ENCODE measurements around the gene SIRT1.
"Not testable (repeated sequence)": the region's sequence is repeated elsewhere in the genome, so short reads cannot be mapped to it uniquely, and the experiment has no call there.

Gene SIRT1

GRCh38 chr10:67966035-67966434, 81.6 kb downstream of the SIRT1 start:
- not testable (repeated sequence) for DNase-seq
